GM19455 (cell line): ENCODE results near the gene ASAP2.

Experiments used
- ATAC-seq: cut with Tn5 transposase; IDR thresholded peaks from one replicate; pipeline ENCODE4 v1.9.1; 2021; ENCODE audit not compliant: unreplicated experiment

Gene ASAP2

DNA sequence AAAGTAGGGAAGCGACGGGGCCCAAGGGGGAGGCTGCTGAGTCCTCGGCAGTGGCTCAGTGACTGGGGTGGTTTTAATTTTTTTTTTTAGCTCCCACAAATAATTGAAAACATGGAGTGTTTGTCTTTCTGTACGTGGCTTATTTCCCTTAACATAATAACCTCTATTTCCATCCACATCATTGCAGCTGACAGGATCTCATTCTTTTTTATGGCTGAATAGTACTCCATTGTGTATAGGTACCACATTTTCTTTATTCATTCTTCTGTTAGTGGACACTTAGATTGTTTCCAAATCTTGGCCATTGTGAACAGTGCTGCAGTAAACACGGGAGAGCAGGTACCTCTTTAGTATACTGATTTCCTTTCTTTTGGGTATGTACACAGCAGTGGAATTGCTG is 65.1 kb downstream of the ASAP2 start:
- no peak for ATAC-seq

DNA sequence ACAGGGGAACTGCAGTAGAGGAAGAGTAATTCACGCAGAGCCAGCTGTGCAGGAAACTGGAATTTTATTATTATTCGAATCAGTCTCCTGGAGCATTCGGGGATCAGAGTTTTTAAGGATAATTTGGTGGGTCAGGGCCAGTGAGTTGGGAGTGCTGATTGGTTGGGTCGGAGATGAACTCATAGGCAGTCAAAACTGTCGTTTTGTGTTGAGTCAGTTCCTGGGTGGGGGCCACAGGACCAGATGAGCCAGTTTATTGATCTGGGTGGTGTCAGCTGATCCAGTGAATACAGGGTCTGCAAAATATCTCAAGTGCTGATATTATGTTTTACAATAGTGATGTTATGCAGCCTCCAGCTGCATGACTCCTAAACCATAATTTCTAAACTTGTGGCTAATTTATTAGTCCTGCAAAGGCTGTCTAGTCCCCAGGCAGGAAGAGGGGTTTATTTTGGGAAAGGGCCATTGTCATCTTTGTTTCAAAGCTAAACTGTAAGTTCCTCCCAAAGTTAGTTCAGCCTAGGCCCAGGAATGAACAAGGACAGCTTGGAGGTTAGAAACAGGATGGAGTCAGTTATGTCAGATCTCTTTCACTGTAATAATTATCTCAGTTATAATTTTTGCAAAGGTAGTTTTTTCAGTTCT is 67.0 kb downstream of the ASAP2 start:
- no peak for ATAC-seq

DNA sequence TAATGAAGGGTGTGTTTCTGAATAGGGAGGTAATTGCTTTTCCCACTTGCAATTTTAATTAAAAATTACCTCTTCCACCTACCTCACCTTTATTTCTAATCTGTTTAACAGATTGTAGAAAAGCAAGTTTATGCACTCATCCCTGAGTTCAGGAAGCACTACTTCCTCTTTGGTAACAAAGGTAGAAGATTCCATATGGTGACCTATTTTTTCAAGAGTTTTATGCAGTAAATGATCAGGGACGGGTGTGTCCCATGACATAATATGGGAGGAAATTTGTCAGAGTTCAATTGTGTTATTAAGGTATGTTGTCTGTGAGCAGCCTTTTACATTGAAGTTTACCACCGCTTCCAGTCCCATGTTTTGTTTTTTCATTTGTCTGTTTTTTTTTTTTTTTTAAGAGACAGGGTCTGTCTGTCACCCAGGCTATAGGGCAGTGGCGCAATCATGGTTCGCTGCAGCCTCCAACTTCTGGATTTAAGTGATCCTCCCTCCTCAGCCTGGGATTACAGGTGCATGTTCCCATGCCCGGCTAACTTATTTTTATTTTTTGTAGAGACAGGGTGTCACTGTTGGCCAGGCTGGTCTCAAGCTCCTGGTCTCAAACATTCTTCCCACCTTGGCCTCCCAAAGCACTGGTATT is 68.2 kb downstream of the ASAP2 start:
- ATAC-seq: no peak

DNA sequence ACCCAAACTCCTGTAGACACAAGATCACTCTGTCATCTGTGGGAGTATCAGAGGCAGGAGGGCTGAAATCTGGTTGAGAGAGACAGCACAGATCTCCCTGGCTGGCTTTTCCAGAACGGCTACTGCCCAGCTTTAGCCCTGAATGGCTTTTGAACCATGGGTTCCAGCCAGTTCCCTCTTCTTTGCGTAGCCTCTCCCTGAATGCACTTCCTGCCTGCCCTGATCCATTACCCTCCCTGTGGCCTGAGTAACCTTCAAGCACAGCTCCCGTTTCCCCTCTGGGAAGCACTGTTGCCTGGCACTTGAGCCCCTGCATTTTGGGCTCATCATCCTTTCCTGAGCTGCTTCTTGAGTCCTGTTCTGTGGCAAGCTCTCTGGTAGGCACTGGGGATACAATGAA is 68.8 kb downstream of the ASAP2 start:
- ATAC-seq: no peak

DNA sequence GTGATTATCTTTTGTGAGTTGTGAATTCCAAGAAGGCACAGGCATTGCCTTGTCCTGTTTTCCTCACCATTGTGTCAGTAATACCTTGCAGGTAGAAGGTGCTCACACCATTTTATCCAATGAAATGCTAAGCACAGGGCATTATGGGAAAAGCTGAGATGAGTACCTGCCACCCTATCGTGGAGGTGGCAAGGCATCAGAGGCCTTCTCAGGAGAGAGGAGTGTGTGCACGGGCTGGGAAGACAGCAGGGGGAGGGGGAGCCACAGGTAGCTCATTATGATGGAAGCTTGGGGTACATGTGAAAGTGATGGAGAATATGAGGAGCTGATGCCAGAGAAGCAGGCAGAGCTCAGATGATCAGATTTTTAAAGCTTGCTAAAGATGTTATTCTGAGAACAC is 69.5 kb downstream of the ASAP2 start:
- no peak for ATAC-seq

DNA sequence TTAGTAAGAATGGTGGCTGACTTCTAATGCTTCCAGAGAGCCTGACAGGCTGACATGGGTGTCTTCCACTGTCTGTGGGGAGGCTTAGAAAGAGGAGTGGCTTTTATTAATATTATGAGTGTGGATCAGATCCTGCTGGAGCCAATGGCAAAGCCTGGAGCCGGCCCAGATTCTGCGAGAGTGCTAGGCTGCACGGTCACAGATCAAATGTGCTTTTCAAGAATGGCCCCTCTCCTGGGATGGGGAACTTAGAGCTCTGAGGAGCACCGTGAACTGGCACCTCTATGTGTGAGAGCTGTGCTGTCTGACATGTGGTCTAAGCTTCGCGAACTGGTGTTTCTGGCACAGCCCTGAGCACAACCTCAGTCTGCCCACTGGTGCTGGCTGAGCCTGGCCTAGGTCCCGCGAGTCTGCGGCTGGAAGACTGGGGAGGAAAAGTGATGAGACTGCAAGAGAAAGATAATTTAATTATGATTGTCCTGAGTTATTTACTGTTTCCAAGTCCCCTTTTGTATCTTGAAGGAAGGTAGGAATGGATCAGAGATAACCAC is 70.4 kb downstream of the ASAP2 start:
- no peak for ATAC-seq

DNA sequence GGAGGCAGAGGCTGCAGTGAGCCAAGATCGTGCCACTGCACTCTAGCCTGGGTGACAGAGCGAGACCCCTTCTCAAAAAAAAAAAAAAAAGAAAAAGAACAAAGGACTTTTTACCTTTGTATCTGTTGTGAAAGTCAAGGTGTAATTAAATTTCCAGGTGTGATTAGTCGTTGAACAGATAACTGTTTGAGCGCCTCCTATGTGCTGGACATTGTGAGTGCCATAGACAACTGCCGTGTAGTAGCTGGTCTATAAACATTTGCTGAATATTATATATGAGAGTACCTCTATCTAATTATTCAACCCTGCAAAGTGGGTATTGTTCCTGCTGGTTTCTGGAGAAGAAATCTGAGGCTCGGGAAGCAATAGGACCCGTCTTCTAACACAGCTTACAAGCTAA is 71.8 kb downstream of the ASAP2 start:
- no peak for ATAC-seq

DNA sequence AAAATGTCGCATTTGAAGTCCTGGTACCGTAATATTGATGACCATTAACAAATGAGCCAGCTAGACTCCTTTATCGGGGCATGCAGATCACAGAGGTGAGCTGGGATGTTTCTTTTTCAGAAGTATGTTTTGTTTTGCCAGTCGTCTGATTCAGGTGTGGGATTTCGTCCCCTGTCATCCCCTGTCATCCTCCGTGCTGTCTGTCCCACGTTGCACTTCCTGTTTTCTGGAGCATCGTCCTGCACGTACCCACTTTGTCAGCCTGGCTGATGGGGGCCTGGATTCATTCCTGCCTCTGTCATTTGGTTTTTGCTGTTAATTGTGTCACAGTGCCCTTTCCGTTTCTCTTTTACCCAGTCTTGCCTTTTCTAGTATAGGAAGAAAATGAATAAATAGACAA is 72.8 kb downstream of the ASAP2 start:
- ATAC-seq: no peak

DNA sequence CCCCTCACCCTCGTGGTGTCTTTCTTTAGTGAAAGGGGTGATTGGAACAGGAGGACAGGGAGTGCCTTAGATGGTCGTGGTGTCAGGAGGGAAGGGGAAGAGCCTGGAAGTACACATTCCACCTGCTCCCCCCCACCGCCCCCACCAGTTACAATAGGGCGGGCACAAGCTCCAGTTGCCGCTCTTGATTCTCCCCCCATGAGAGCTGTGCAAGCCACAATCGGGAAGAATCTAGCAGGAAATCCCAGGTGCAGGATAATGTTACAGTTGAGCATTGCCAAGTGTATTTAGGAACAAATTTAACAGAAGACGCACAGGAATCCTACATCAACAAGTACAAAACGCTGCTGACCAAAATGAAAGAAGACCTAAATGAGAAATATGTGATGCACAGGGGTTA is 73.6 kb downstream of the ASAP2 start:
- ATAC-seq: no peak

DNA sequence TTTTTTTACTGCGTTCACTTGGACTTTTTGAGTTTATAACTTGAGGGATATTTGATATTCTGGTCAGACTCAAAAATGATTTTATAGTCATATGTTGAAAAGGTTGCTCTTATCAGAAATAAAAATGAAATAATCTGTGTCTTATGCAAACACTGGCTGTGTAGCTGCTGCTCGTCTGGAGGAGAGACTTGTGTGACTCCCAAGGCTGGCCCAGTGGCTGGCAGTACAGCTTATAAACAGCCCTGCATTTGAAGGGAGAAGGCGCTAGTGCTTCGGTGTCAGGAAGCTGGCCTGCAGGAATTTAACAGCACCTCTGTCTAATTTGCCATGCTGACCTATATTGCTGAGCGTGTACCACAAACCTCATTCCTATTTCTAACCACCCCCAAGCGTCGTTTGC is 74.5 kb downstream of the ASAP2 start:
- no peak for ATAC-seq

DNA sequence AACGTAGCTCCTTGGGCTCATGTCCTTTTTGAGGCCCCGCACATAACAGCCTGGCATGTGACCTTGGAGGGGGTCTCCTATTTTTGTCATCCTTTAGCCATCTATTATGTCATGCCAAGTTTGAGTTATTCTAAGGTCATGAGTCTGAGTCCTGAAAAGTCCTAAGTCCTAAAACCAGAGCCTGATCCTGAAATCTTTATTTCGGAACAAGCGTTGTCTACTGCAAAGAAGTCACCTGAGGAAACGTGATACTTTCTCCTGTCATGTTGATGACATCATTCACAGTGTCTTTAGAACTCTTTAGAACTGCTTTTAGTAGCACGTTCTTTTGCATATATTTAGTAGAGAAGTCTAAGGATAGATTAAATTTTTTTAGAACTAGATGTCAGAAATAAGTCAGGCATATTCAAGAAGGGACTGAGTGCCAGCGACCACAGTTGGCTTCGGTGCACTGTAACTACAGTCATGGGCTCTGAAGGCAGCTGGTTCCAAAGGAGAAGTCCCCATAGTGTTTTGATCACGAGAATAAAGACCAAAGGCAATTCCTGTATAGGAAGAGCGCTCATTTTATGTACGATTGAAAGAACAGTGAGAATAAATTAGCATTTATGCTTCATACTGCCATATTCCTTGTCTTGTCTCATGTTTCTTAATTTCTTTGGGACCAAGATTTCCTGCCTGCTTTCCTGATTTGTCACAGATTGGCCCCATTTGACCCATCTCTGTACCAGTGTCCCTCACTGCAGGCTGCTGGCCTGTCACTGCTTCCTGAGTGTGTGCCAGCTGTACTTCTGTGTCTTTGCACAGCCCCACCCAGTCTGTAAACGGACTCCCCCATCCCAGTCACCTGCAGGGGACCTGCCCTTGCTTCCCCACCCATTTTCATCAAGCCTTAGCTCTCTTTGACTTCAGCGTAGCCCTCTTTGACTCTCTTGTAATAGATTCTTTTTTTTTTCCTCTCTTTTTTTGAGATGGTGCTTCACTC is 75.8 kb downstream of the ASAP2 start:
- no peak for ATAC-seq

DNA sequence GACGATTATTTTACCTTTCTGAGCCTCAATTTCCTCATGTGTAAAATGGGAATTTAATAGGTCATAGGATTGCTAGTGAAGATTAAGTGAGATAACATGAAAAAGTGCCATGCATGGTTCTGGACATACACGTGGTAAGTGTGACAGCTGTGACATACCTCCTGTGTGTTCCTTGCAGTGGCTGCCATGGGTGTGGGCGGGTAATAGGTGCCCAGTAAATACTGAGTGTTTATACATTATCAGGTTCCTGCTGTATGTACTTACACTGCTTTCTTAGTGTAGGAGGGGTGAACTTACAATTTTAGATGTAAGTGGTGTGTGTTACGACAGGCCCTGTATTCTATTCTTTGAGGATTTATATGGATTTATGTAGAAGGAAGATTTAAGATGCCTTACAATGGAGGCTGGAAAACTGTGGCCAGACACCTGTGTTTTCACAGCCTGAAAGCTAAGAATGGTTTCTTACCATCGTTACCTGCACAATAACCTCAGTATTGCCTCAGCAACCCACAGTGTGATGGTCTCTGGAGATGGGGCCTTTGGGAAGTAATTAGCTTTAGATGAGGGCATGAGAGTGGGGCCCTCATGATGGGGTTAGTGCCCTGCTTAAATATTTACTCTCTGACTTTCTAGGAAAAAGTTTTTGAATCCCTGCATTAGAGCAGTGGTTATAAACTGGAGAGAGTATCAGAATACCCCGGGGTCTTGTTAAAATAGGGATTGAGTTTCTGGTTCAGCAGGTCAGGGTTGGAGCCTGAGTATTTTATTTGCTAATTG is 78.1 kb downstream of the ASAP2 start:
- ATAC-seq: no peak

DNA sequence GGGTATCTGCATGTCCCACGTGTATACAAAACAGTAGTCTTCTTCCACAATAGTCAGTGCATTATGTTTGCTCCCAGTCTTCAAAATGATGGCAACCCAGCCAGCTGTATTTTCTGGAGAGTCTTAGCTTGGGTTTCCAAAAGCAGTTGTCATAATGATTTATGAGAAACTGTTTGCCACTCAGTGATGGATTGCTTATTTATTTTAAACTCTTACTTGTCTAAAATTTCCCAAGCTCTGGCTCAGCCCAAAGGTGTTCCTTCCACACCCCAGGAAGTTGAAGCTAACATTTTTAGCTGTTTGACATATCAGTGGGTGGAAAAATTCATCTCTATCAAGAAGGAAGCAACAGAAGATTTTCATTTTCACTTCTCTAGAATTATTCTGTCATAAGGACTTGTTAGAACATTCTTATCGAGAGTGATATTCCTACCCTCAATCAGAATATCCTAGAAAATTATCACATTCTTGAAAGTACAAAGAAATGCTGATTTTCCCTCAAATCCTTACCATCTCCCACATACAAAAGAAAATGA is 78.8 kb downstream of the ASAP2 start:
- no peak for ATAC-seq

DNA sequence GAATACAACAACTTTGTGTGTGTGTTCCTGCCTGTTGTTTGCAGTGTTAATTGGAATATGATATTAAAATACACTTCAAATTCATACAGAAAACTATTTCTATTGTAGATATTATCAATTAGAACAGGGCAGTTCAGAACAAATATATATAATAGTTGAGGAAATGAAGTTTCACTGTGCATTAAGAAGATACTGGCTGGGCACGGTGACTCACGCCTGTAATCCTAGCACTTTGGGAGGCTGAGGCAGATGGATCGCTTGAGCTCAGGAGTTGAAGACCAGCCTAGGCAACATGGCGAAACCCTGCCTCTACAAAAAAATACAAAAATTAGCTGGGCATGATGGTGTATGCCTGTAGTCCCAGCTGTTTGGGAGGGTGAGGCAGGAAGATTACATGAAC is 79.3 kb downstream of the ASAP2 start:
- no peak for ATAC-seq

DNA sequence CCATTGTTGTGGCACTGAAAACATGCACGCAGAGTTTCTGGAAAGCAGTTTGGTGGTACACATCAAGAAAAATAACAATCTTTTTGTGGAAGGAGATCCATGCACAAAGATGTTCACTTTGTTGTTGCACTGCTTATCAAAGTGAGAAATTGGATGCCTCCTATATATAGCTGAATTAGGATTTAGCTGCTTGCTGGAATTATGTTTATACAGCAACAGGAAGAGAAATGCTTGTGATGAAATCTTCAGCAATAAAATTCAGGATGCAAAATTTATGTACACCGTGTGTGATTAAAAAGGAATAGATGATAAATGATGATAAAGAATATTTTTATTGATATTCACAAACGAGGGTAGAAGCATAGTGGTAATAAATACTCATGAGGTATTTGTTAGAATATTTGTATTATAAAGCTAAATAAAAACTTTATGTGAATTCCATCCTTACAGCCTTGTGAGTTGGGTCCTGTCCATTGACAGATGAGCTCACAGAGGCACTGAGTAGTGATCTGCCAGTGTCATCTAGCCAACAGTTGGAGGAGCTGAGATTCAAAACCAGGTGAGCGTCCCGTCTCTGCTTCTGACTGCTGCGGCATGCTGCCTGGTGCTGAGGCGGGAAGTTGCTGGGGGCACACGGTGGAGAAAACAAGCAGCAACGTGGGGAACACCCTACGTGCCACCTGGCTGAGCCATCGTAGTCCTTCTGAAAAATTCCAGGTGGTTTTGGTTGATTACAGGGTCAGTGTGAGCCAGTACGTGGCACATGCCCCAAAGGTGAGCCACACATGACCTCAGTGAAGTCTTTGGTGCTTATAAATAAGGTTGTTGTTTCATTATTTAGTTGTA is 80.2 kb downstream of the ASAP2 start:
- no peak for ATAC-seq

DNA sequence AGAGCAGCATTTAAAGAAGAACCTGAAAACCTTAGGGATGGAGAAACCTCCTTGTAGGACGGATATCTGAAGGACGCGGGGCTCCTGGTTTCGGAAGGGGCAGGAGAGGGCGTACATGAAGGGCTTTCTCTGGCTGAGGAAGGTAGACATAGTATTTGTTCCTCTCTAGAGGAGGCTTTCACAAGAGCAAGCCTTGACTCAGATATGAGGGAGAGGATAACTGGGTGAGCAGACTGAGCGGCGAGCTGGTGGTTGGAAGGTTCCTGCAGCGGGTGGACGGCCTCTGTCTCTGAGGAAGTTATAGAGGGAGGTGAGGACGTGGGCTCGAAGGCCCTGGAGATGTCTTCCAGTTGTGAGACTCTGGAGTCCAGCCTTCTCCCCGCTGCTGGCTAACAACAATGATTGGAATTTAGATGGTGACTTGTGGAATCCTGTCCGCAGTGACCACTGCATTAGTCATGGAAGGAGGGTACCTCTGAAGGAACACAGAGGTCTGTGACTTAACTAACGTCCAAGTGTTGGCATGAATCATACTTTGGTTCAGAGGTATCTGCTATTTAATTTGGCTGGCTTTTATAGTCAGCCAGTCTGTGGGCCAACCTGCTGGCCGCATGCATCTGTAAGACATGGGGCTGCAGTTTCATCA is 80.9 kb downstream of the ASAP2 start:
- ATAC-seq: no peak

DNA sequence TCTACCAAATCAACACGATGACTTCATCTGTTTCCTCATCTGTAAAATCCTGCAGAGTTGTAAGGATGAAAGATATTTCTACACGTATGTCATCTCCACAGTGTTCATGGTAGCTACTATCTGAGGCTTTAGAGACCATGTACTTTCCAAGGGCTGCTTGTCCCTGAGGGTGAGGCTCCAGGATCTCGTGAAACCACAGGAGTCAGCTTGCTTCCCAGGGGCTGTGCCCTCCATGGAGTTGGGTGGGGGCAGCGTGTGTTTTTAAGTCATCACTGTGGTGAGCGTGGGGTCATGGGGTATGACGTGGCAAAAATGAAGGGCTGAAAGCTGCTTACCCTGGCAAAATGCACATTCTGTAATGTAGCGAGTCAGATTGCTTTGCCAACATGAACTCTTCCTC is 81.6 kb downstream of the ASAP2 start:
- no peak for ATAC-seq

DNA sequence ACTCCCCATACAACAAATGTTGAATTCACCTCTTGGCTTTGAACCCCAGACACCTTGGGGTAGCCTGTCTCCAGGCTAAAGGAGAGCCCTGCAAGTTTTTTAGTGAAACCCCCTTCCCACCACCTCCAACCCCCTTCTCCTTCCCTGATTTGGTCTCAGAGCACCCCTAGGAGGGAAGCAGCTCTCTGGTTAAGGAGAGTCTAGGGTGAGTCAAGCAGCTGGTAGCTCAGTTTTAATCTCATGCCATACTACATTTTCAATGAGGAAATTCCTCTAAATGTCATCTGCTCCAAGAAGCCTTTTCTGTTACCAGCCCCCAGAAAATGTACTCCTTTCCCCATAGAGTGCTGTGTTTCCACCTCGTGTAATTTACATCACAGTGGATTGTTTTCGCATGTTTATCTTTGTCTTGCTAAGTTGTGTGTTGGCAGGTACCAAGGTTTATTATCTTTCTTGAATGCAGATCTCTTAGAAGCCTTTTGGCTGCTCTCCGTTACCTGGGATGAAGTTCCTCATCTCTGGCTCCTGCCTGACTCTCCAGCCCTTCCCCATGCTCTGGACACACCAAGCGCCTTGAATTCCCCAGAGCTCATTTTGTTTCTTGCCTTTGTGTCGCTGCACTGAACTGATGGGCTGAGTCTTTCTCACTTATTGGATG is 82.2 kb downstream of the ASAP2 start:
- ATAC-seq: no peak

DNA sequence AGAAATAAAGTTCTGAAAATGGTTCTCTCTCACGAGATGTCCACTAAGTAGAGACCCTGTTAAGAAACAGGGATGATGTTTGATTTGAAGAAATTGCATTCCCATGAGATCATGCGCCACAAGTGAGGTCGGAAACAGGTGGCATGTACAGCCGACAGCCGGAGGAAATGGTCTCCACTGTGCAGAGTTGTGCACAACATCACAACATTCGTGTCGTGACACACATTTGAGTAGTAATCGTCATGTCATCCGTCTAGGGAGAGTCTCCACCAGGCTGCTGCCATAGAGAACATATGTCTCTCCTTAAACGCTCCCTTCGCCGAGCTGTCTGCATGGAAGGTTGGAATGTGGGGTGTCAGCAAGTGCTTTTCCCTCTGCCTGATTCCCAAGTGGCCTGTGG is 84.7 kb downstream of the ASAP2 start:
- ATAC-seq: no peak
